AG04450 (cell line): Measurements from ENCODE around the gene KRTAP2-4. TPM values are rescaled to one million over a fixed set of nuclear protein-coding genes. Genes with fewer than 3 reads are reported as not detected.
"Not testable (repeated sequence)": the region's sequence is repeated elsewhere in the genome, so short reads cannot be mapped to it uniquely, and the experiment has no call there.

Experiments used
- CTCF ChIA-PET: fragments of 300-600, 350-600 bp; formaldehyde crosslinking; extraction: SDS; loops from one replicate; lab custom pipeline; 2022; ENCODE audit warnings: antibody characterized with exemption, inconsistent platforms; lab: Charles Lee
- POLR2A ChIA-PET: fragments of 350-600 bp; formaldehyde crosslinking; extraction: SDS; loops from one replicate; lab custom pipeline; 2021; ENCODE audit warnings: antibody characterized with exemption, inconsistent platforms; lab: Yijun Ruan, JAX
- DNase-seq: peaks from one replicate; pipeline ENCODE4 v3.0.0-alpha.2; 2011; ENCODE audit warnings: low read depth, low spot score
- H3K27ac ChIP-seq: one replicate; pipeline ENCODE4 v1.5.1; 2012; ENCODE audit warnings: low read depth, low read length, control low read depth
- H3K27me3 ChIP-seq: one replicate; pipeline ENCODE4 v1.6.0; 2012; ENCODE audit warnings: low read length; ENCODE audit not compliant: control insufficient read depth, insufficient read depth
- H3K4me3 ChIP-seq: 2 replicates; pipeline ENCODE4 v1.5.1; 2011; ENCODE audit warnings: mild to moderate bottlenecking, low read depth, low read length, control low read depth
- H3K9me3 ChIP-seq: 2 replicates; pipeline ENCODE4 v1.5.1; 2012; ENCODE audit warnings: low read length; ENCODE audit not compliant: control insufficient read depth, insufficient read depth
- polyA minus RNA-seq: library from RNA; depleted of rRNA, polyadenylated mRNA; stranded (reverse); fragments of >200 nt; gene quantifications from 2 replicates; pipeline ENCODE4 v1.2.3, GENCODE V29; 2011; rRNA and poly(A)+ RNA removed
- polyA plus RNA-seq: library from polyadenylated mRNA; depleted of rRNA; stranded (reverse); fragments of >200 nt; gene quantifications from 2 replicates; pipeline ENCODE4 v1.2.3, GENCODE V29; 2011; rRNA removed
- TF ChIP-seq, protein P1 (sequence below): IDR thresholded peaks from 2 replicates; pipeline ENCODE4 v1.5.1; 2011; ENCODE audit warnings: low read depth, low read length, control low read depth, inconsistent platforms

KRTAP2-4 gene, protein sequence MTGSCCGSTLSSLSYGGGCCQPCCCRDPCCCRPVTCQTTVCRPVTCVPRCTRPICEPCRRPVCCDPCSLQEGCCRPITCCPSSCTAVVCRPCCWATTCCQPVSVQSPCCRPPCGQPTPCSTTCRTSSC
- polyA plus RNA-seq = not detected in 2 replicates
- polyA minus RNA-seq = not detected in 2 replicates

DNA sequence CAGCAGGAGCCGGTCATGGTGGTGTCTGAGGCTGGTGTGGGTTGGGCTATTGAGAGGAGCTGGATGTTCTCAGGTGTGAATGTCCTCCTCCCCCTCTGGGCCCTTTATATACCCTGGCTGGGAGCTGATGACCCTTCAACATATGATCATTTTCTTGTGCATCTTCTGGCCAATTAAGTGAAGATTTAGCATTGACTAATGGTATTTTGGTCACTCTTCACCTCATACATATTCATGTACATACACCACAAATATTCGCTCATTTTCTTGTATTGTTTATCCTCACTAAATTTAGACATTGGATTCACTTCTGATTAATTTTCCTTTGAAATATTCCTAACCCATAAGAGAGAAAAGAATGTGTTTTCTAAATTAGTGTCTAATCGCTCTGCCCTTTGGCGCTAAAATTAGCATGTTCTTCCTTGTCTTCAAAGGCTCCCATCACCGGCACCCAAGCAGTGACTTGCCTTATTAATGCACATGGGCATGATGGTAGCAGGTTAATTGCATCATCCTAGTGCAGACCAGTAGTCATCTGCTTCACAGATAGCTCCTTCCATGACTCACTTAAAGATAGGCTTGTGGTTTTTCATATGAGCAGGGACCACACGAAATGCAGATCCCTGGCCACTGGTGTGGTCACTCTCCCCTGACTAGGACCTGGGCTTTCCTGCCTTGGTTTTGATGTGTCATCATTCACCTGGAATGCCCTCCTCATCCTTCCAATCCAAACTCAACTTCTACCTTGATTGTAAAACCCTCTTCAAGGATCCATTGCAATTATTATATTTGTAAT is at the start of gene KRTAP2-4:
TSS of gene KRTAP2-4 (minus strand) at position 51 of the 796 bp plus-strand sequence. CDS start at position 17, 34 bp downstream.
- Histone ChIP-seq H3K4me3 (no peak within 1 kb of the TSS), H3K9me3 (no peaks in the 10 kb centered on the region), H3K27me3 (no peaks in the 10 kb centered on the region), H3K27ac (peak within 1 kb of the TSS; percentile 53)
- ChIA-PET CTCF (no interaction called here), POLR2A (no interaction called here)
- peak; percentile 71 for DNase-seq
- TF ChIP-seq, protein P1, sequence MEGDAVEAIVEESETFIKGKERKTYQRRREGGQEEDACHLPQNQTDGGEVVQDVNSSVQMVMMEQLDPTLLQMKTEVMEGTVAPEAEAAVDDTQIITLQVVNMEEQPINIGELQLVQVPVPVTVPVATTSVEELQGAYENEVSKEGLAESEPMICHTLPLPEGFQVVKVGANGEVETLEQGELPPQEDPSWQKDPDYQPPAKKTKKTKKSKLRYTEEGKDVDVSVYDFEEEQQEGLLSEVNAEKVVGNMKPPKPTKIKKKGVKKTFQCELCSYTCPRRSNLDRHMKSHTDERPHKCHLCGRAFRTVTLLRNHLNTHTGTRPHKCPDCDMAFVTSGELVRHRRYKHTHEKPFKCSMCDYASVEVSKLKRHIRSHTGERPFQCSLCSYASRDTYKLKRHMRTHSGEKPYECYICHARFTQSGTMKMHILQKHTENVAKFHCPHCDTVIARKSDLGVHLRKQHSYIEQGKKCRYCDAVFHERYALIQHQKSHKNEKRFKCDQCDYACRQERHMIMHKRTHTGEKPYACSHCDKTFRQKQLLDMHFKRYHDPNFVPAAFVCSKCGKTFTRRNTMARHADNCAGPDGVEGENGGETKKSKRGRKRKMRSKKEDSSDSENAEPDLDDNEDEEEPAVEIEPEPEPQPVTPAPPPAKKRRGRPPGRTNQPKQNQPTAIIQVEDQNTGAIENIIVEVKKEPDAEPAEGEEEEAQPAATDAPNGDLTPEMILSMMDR = no peak

DNA sequence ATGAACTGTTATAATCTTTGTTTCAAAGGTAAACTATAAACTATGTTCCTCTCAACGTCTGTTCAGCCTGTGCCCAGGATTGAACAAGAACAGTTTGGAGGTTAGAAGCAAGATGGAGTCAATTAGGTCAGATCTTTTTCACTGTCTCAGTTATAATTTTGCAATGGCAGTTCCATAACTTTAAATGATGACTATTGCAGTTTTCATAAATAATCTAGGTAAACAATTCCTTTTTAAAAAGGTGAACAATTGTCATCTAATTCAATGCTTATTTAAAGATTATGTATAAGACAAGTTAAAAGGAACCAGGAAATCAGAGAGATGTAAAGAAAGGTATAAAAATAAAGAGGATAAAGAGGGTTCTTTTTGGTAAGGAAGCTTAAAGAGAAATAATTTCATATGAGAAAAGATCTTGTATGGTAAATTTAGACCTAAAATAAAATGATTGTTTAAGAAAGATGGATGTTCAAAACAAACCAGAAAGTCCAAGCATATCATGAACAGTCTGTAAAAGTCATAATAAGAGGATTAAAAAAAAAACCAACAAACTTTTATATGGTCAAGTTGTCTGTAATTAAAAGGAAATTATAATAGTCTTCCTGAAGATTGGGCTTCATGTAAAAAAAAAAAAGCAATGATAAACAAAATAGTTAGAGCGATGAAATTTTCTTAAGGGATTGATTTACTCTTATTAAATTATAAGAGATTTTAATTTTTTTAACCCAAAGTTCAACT is 45.6 kb upstream of the KRTAP2-4 start:
- TF ChIP-seq, protein P1 = no peak
- DNase-seq = no peak
- POLR2A ChIA-PET = no interaction called here
- Histone ChIP-seq H3K27me3 (no peaks in the 10 kb centered on the region), H3K27ac (no peak overlapping the region), H3K4me3 (no peak overlapping the region), H3K9me3 (no peaks in the 10 kb centered on the region)
- CTCF ChIA-PET = no interaction called here

DNA sequence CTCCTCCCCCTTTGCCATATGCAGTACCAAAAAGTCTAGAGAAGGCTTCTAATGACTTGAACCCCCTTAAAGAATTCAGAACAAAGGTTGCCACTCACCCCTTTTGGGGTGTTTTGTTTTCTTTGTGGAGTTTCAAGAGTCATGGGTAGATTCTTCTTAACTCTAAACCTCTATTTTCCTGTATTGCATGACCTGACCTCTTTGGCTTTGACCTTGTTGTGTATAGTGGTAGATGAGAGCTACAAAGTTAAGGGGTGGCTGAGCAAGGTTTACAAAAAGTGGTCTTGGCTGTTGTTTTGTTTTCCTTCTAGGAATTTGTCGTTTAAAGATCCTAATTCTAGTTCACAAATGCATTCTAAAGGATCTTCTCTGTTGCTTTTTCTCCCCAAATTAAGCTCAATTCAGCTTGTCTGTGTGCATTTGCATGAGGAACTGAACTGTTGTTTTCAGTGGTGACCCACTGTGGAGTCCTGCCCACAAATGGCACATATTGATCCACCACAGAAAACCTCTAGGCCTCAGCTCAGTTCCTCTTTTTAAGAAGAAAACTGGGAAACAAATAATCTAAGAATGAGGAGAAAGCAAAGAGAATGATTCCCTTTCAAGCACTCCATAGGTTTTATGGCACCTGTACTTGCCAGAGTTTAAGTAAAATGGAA is 43.2 kb upstream of the KRTAP2-4 start:
- ChIA-PET CTCF (interaction anchor here (1.5 kb wide), 1 partner anchor 18 kb away, joined by 3 read pairs; no protein-coding TSS in a partner anchor), POLR2A (interaction anchor here (0.7 kb wide), 1 partner anchor 37 kb away, joined by 3 read pairs; no protein-coding TSS in a partner anchor)
- not testable (repeated sequence) for H3K4me3 ChIP-seq, H3K27ac ChIP-seq, DNase-seq, H3K27me3 ChIP-seq, H3K9me3 ChIP-seq

DNA sequence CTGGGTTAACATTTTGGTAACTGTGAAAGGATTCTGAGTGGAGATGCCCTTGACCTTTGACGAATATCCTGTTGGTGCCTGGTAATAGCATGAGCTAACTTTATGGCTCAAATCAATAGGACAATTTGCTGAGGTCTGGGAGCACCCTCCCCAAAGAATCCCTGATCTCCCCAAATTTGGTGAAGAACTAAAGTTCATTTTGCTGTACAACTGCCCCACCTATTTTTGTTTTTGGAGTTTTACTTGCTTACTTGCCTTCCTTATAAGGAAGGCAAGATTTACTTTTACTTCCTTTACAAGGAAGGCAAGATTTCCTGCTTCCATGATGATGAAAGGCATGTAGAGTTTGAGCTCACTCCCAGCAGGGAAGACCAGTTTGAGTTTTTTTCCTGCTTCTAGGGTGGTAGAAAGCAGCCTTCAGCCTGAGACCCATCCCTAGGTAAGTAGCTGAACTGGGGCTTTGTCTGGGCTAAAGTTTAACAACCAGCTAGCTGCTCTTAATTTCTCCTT is 42.3 kb upstream of the KRTAP2-4 start:
- no peak for DNase-seq
- no peaks in the 10 kb centered on the region for H3K27me3 ChIP-seq
- no peak overlapping the region for H3K27ac ChIP-seq
- TF ChIP-seq, protein P1 = no peak
- no peaks in the 10 kb centered on the region for H3K9me3 ChIP-seq
- ChIA-PET CTCF (interaction anchor here (0.7 to 1.5 kb wide), 2 partner anchors 17 to 540 kb away, joined by 3 to 4 read pairs; no protein-coding TSS in a partner anchor), POLR2A (no interaction called here)
- no peak overlapping the region for H3K4me3 ChIP-seq

DNA sequence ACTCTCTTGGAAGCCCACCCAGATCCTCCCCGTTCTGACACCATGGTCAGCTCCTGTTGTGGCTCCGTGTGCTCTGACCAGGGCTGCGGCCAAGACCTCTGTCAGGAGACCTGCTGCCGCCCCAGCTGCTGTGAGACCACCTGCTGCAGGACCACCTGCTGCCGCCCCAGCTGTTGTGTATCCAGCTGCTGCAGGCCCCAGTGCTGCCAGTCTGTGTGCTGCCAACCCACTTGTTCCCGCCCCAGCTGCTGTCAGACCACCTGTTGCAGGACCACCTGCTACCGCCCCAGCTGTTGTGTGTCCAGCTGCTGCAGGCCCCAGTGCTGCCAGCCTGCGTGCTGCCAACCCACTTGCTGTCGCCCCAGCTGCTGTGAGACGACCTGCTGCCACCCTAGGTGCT is 39.7 kb upstream of the KRTAP2-4 start, which contains the start of gene KRTAP4-9:
TSS of gene KRTAP4-9 (plus strand) at position 43 of the 400 bp plus-strand sequence. CDS start at position 43, 0 bp downstream.
- POLR2A ChIA-PET, H3K27me3 ChIP-seq, H3K27ac ChIP-seq, DNase-seq, CTCF ChIA-PET, H3K9me3 ChIP-seq, H3K4me3 ChIP-seq: not testable (repeated sequence)

DNA sequence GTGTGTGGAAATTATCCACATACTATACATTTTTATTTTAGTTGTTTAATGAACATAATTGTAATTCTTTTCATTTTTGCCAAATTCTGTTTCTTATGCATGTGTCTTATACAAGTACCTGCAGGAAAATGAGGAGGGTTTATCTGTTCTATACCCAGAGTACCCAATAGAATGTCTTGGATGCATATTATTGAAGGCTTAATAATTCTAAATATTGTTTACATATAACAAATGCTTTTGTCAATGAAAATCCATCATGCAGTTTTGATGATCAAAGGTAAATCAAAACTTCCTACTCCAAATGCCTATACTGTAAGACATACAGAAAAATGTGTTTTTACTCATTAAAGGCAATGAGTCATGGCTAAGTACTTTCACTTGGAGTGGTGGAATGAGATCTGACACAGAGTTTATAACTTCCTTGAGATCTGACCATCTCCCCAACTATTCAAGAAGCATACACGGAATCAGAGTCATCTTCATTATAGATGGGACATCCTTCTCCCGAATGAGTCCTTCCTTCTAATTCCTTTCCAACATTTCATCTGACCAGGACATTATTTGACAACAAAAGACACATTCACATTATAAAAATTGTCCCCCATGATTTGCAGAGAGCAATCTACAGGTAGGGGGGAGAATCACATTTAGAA is 38.8 kb upstream of the KRTAP2-4 start:
- H3K9me3 ChIP-seq, H3K4me3 ChIP-seq, POLR2A ChIA-PET, H3K27ac ChIP-seq, H3K27me3 ChIP-seq: not testable (repeated sequence)
- DNase-seq = peak; percentile 23
- CTCF ChIA-PET = interaction anchor here (0.6 kb wide), 1 partner anchor 544 kb away, joined by 3 read pairs; no protein-coding TSS in a partner anchor
